Ectodermal cell (in vitro differentiated cells): ENCODE measurements around the gene FCHSD2.

ENCODE experiments used
- H3K27ac ChIP-seq: 2 replicates; pipeline ENCODE4 v1.7.0; 2013; ENCODE audit warnings: mild to moderate bottlenecking, low read depth, low read length; ENCODE audit not compliant: insufficient read depth, poor library complexity, severe bottlenecking
- H3K27me3 ChIP-seq: 2 replicates; pipeline ENCODE4 v1.7.0; 2013; ENCODE audit warnings: mild to moderate bottlenecking, low read length; ENCODE audit not compliant: insufficient read depth, control insufficient read depth, poor library complexity, severe bottlenecking
- H3K36me3 ChIP-seq: one replicate; pipeline ENCODE4 v1.7.0; 2013; ENCODE audit warnings: low read length; ENCODE audit not compliant: control insufficient read depth, insufficient read depth
- H3K4me1 ChIP-seq: one replicate; pipeline ENCODE4 v1.7.0; 2013; ENCODE audit warnings: low read length; ENCODE audit not compliant: control insufficient read depth, insufficient read depth
- H3K4me3 ChIP-seq: 2 replicates; pipeline ENCODE4 v1.7.0; 2013; ENCODE audit warnings: low read depth, low read length, control low read depth; ENCODE audit not compliant: insufficient read depth
- H3K9me3 ChIP-seq: 2 replicates; pipeline ENCODE4 v1.7.0; 2013; ENCODE audit warnings: mild to moderate bottlenecking, low read length, moderate library complexity; ENCODE audit not compliant: control insufficient read depth
- WGBS, 2 experiments: methylation state at CpG; one replicate each; pipeline ENCODE4 v1.1.7; 2013; ENCODE audit warnings: missing lambda C conversion rate in 2 of 2; 5-methylcytosine and 5-hydroxymethylcytosine counted together

The FCHSD2 gene

GRCh38 chr11:72974487-72975205 lies 167.5 kb downstream of the FCHSD2 start:
- Histone ChIP-seq H3K27me3 (no peaks in the 10 kb centered on the region), H3K9me3 (no peaks in the 10 kb centered on the region), H3K4me1 (no peaks in the 10 kb centered on the region), H3K36me3 (no peaks in the 10 kb centered on the region), H3K27ac (no peak overlapping the region), H3K4me3 (no peak overlapping the region)
- WGBS, 2 experiments: 94% methylated on average over 3 of the region's 3 CpGs

GRCh38 chr11:72972496-72973128 lies 169.5 kb downstream of the FCHSD2 start:
- Histone ChIP-seq H3K27me3 (no peaks in the 10 kb centered on the region), H3K27ac (no peak overlapping the region), H3K4me3 (no peak overlapping the region), H3K36me3 (no peaks in the 10 kb centered on the region), H3K4me1 (no peaks in the 10 kb centered on the region), H3K9me3 (no peaks in the 10 kb centered on the region)
- 88 to 93% methylated on average over 5 to 6 of the region's 6 CpGs for WGBS, 2 experiments

GRCh38 chr11:72971192-72971967 lies 170.7 kb downstream of the FCHSD2 start:
- 91 to 94% methylated on average over 6 of the region's 6 CpGs for WGBS, 2 experiments
- Histone ChIP-seq H3K27ac (no peak overlapping the region), H3K36me3 (no peaks in the 10 kb centered on the region), H3K4me1 (no peaks in the 10 kb centered on the region), H3K4me3 (no peak overlapping the region), H3K27me3 (no peaks in the 10 kb centered on the region), H3K9me3 (no peaks in the 10 kb centered on the region)

GRCh38 chr11:72970557-72971118 lies 171.5 kb downstream of the FCHSD2 start:
- no peaks in the 10 kb centered on the region for H3K4me1 ChIP-seq
- no peak overlapping the region for H3K4me3 ChIP-seq
- no peaks in the 10 kb centered on the region for H3K36me3 ChIP-seq
- H3K27ac ChIP-seq: no peak overlapping the region
- H3K27me3 ChIP-seq: no peaks in the 10 kb centered on the region
- 90 to 93% methylated on average over 6 of the region's 6 CpGs for WGBS, 2 experiments
- H3K9me3 ChIP-seq: no peaks in the 10 kb centered on the region

- H3K4me1 ChIP-seq: no peaks in the 10 kb centered on the region
- no peaks in the 10 kb centered on the region for H3K27me3 ChIP-seq
- H3K36me3 ChIP-seq: no peaks in the 10 kb centered on the region
- H3K4me3 ChIP-seq: no peak overlapping the region
- no peak overlapping the region for H3K27ac ChIP-seq
- no peaks in the 10 kb centered on the region for H3K9me3 ChIP-seq
Observed at GRCh38 chr11:72969894-72970335, 172.2 kb downstream of the FCHSD2 start.

- Histone ChIP-seq H3K4me1 (no peaks in the 10 kb centered on the region), H3K4me3 (no peak overlapping the region), H3K36me3 (no peaks in the 10 kb centered on the region), H3K27ac (no peak overlapping the region), H3K9me3 (no peaks in the 10 kb centered on the region), H3K27me3 (no peaks in the 10 kb centered on the region)
Observed at GRCh38 chr11:72968390-72968789, 173.7 kb downstream of the FCHSD2 start.

- WGBS, 2 experiments: 86% methylated on average over 1 of the region's 1 CpG; no CpG with 5 or more reads in 1 of the 2 experiments
- Histone ChIP-seq H3K4me1 (no peaks in the 10 kb centered on the region), H3K27ac (no peak overlapping the region), H3K4me3 (no peak overlapping the region), H3K9me3 (no peaks in the 10 kb centered on the region), H3K27me3 (no peaks in the 10 kb centered on the region), H3K36me3 (no peaks in the 10 kb centered on the region)
Observed at GRCh38 chr11:72965672-72966071, 176.4 kb downstream of the FCHSD2 start.

GRCh38 chr11:72962717-72963116 lies 179.4 kb downstream of the FCHSD2 start:
- no peak overlapping the region for H3K4me3 ChIP-seq
- H3K4me1 ChIP-seq: no peaks in the 10 kb centered on the region
- H3K36me3 ChIP-seq: no peaks in the 10 kb centered on the region
- H3K27me3 ChIP-seq: no peaks in the 10 kb centered on the region
- H3K9me3 ChIP-seq: no peaks in the 10 kb centered on the region
- H3K27ac ChIP-seq: no peak overlapping the region

GRCh38 chr11:72962084-72962483 lies 180.0 kb downstream of the FCHSD2 start:
- no peaks in the 10 kb centered on the region for H3K4me1 ChIP-seq

More at GRCh38 chr11:72962084-72962483, 180.0 kb downstream of the FCHSD2 start:
- H3K27me3 ChIP-seq: no peaks in the 10 kb centered on the region
- no peak overlapping the region for H3K4me3 ChIP-seq
- H3K27ac ChIP-seq: no peak overlapping the region
- no peaks in the 10 kb centered on the region for H3K36me3 ChIP-seq
- no peaks in the 10 kb centered on the region for H3K9me3 ChIP-seq
- WGBS, 2 experiments: 88% methylated on average over 3 of the region's 4 CpGs; no CpG with 5 or more reads in 1 of the 2 experiments
